HG03060 (cell line): ENCODE data around the gene INPP5E.

Experiments
- ATAC-seq: cut with Tn5 transposase; IDR thresholded peaks from one replicate; pipeline ENCODE4 v1.9.1; 2021; ENCODE audit warnings: low read depth, moderate number of reproducible peaks; ENCODE audit not compliant: unreplicated experiment

Gene INPP5E

DNA sequence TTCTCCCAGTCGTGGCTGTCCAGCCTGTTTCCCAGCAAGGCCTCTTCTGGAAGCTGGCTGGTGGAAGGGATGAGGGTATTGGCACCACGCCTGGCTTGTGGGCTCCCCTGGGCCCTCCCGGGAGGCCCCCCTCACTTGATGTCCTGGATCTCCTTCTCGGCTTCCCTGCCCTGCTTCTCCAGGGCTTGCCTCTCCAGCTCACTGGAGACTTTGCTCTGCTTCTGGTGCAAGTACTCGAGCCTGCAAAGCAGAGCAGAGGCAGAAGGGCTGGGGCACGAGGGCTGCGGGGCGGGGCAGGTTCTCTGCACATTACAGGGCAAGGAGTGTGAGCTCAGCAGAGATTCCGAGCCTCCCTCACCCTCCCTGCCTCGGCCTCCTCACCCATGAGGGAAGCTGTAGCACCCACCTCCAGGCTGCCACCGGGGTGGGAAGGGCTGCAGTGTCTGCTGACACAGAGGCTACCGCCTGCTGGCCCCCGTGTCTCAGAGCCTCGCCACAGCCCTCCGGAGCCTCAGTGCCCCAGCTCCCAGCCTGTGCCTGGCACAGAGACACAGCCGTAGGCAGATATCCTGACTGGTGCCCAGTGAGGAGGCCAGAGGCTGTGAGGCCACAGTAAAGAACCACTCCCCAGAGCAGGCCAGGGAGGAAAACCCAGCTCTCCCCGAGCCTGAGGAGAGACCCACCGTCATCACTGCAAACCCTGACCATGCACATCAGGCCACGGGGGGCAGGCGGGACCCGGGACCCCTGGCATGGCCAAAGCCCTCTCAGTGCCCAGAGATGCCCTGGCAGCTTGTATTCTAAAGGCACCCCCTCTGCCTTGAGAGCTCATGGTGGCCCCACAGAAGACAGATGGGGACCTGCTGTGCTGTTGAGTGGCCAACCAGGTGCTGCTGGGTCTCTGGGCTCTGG is 46.9 kb downstream of the INPP5E start:
- ATAC-seq = no peak

DNA sequence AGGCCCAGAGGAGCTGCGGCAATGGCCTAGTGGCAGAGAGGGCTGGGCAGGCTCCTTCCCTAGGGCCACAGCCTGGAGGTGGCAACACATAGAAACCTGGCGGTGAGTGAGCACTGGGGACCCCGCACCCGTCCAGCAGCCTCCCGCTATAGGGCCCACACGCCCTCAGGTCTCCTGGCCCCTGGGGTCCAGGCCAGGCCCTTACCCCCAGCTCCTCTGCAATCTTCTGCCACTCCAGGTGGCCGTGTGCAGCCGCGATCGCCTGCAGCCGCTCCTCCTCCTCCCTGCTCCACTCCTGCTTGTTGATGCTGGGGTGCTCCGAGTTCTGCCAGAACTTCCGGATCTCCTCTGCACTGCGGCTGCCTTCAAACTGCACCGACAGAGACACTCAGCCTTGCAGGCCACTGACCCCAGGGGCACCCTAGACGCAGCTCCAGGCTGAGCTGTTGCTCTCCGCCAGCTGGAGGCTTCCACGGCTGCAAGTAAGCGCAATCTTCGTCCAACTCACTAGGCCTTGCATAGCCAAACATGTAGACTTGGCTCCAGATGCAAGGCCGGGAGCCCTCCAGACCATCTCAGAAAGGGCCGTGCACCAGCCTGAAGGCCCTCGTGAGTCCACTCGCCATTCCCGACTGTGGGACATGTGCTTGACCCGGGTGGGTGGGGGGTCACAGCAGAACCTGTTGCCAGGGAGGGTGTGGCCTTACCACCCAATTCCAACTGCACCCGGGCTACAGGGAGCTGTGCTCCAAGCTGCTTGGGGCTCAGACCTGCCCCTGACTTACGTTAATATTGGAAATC is 47.7 kb downstream of the INPP5E start:
- no peak for ATAC-seq

DNA sequence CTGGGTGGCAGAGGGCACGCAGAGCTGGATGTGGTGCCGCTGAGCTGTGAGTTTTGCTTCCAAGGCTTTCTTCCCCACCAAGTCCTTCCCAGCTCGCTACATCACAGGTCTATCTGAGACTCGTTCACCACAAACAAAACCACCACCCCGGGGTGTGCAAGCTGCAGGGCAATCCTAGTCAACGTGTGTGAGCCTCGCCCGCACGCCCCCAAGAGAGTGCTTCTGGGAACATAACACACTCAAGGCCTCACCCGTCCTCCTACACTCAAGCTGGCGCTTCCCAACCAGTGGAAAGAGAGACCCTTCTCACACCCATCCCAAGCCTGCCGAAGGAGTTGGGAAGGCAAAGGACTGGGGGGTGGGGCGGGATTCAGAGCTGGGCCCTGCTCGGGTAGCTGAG is 50.2 kb downstream of the INPP5E start:
- no peak for ATAC-seq

DNA sequence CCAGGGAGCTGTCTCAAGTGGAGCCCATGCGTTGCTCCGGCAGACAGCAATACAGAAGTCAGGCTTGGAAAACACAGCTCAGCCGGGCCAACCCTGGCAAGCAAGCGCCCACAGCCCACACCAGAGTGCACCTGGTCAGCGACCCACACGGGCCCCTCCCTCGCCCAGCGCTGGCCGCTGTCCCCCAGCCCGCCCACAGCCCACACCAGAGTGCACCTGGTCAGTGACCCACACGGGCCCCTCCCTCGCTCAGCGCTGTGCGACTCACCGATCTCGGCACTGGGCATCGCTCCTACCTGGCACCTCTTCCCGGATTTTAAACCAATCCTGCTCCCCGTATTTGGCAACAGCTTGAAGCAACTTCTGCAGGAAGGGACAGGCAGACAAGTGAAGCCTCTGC is 52.4 kb downstream of the INPP5E start:
- ATAC-seq = no peak

DNA sequence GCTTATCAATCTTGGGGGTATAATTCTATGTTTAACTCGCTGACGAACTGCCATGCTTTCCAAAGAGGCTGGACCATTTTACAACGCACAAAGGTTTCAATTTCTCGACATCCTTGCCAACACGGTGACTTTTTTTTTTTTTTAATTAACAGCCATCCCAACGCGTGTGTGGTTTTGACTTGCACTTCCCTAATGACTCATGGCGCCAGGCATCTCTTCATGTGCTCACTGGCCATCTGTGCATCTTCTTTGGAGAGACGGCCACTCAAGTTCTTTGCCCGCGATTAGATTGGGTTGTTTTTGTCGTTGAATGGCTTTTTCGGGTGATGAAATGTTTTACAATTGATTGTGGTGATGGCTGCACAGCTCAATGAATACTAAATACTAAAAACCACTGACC is 53.6 kb downstream of the INPP5E start:
- no peak for ATAC-seq

DNA sequence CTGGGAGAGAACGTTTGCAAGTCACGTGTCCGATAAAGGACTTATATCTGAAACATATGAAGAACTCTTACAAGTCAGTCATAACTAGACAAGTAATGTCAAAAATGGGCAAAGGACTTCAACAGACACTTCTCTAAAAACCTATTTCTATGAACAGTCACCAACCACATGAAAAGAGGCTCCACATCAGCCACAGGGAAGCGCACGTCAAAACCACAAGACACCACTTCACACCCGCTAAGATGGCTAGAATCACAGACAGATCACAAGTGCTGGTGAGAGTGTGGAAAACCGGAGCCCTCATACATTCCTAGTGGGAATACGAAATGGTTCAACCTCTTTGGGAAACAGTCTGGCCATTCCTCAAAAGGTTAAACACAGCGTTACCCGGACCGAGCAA is 54.6 kb downstream of the INPP5E start:
- no peak for ATAC-seq

DNA sequence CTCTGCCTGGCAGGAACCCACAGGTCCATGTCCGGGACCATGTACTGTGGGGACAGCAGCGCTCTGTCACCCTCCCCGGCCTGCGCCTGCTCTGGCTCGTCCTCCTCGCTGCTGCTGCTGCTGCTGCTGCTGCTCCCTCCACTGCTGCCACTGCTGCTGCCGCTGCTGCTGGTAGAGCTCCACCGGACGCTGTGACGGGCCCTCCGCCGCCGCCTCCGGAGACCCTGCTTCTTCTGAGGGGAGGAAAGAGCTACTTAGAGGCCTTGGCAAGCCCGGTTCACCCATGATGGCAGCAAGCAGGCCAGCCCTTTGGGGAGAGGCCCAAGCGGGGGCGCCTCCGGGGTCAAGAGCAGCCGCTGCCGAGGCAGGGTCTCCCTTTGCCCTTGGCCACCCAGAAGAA is 56.2 kb downstream of the INPP5E start:
- ATAC-seq = no peak

DNA sequence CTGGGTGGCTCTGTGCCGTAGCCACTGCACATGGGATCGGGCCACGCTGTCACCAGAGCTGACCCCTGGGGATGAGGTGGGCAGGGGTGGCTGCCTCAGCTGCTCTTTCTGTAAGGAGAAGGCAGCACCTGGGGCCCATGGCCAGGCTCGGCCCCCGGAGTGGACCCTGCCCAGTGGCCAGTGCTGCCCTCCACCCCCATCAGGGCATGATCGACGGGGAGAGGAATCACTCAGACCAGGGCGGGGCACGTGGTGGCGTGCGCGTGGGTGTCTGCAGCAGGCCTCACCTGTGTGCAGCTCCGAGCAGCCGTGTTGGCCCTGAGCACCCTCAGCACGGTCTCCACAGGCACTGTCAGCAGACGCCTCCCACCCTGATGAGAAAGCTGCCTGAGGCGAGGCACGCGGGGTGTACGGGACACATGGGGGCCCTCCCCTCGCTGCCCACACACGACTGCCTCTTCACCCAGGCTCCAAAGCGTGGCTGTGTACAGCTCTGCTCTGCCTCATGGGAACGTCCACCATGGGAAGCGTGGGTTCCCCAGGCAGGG is 57.6 kb downstream of the INPP5E start:
- ATAC-seq = no peak

DNA sequence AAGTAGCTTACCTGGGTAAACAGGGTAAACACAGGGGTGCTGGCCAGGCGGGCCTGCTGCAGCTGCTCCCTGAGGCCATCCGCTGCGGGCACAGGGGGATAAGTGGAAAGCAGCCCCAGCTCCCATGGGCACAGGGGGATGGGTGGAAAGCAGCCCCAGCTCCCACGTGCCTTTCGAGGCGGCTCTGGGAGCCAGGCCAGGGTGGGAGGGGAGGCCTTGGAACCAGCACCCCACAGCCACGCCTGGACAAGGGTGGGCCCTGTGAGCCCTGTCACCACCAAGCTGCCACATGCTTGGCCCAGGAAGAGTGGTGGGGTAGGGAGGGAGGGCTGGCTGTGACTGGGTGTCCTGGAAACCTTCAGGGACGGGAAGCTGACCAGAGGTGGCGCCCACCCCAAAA is 58.3 kb downstream of the INPP5E start:
- ATAC-seq = no peak

DNA sequence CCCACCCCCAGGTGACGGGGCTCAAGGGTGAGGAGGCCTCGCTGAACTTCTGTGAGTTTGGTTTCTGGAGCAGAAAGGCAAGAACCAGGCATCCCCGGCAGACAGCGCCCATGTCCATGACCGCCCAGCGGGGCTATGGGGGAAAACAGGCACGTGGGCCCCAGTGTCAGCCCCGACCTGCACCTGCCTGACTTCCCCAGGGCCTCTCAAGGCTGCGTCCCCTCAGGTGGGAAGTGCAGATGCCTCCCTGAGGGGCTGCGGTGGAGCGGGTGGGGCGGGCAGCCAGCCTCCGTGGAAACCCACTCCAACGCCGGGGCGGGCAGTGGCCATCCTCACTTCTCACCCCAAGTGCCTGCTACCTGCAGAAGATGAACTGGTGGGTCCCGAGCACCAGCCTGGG is 59.3 kb downstream of the INPP5E start:
- no peak for ATAC-seq

DNA sequence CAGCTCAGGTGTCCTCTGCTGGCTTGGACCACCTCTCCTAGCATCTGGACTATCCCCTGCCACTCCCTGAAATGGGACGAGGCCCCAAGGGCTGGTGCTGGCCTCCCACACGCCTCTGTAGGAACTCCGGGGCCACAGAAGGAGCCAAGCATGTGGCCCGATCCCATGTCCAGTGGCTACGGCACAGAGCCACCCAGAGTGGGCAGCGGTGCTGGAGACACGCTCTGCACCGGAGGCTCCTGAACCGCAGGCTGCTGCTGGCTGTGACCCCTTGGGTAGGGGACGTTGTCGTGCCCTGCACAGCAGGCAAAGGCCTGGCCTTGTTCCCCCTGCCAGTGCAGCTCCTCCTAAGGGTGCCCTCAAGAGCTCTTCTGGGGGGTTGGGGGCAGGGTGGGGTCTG is 59.8 kb downstream of the INPP5E start:
- no peak for ATAC-seq

DNA sequence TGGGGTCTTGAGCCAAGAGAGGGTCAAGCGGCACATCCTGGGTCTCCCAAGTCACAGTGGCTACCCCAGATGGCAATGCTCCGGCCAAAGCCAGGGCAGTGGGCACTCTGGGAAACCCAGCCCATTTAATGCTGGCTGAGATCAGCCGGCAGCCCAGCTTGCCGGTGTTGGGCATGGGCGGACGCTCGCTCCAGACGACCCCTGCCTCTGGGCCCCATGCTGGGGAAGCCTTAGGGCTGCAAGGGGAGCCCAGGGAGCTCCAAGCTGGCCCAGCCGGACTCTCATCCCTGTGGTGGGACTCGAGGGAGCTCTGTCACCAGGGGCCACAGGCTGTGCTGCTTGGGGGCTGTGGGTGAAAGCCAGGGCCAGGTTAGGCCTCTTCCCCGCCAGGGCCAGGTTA is 60.2 kb downstream of the INPP5E start:
- ATAC-seq = no peak

DNA sequence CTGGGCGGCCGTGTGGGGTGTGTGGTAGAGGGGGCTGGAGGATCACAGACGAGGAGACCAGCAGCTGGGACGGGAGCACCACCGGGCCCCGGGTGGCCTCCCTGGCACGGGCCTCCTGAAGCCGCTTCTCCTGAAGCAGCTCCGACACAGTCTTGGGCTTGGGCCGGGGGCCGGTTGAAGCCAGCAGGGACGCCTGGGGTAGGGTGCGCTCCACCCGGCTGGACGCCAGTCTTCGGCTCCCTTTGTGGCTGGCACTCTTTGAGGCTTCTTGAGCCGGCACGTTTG is 60.7 kb downstream of the INPP5E start:
- no peak for ATAC-seq
